ENCODE measurements around the gene EPHA1.

EPHA1 gene

GRCh38 chr7:143355450-143356385, 52.9 kb downstream of the EPHA1 start:
- TF ChIP-seq, protein P1, sequence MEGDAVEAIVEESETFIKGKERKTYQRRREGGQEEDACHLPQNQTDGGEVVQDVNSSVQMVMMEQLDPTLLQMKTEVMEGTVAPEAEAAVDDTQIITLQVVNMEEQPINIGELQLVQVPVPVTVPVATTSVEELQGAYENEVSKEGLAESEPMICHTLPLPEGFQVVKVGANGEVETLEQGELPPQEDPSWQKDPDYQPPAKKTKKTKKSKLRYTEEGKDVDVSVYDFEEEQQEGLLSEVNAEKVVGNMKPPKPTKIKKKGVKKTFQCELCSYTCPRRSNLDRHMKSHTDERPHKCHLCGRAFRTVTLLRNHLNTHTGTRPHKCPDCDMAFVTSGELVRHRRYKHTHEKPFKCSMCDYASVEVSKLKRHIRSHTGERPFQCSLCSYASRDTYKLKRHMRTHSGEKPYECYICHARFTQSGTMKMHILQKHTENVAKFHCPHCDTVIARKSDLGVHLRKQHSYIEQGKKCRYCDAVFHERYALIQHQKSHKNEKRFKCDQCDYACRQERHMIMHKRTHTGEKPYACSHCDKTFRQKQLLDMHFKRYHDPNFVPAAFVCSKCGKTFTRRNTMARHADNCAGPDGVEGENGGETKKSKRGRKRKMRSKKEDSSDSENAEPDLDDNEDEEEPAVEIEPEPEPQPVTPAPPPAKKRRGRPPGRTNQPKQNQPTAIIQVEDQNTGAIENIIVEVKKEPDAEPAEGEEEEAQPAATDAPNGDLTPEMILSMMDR (IDR thresholded peaks at IDR 0.05), result no peak

DNA sequence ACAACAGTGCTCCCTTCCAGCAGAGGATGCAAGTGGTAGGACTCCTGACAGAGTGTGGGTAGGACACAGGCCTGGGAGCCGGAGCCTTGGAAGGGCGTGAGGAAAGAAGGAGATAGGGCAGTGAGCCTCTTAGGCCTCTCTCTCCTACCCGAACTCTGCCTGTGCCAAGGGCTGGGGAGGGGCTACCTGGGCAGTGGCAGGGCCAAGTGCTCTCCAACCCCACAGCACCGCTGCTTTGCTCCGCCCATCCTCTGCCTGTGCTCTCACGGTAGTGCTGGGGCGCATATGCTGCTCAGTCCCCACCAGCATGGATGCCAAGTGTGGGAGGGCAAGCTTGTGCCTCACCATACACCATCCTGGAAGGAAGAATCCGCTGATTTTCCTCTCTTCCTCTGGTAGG, 53.7 kb downstream of the EPHA1 start:
- TF ChIP-seq, protein P1 (IDR thresholded peaks at IDR 0.05), result no peak

DNA sequence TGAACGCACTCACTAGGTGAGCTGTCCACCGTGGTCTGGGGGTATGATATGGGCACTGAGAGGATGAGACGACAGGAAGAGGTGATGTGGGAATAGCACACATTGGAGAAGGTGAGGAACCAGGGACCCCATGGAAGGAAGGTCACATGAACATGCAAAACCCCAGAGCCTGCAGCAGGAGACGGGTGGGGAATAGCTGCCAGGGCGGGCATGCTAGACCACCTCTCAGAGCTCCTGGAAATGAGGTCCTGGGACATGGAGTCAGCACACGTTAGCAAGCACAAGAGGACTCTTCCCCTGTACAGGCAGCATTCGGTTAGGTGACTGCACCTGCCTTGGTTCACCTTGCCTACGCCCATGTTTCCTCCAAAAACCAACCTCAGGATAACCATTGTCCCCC, 54.3 kb downstream of the EPHA1 start:
- TF ChIP-seq, protein P1 (IDR thresholded peaks at IDR 0.05), result no peak

GRCh38 chr7:143352531-143353002, 56.1 kb downstream of the EPHA1 start:
- TF ChIP-seq, protein P1 (IDR thresholded peaks at IDR 0.05), result no peak

- TF ChIP-seq, protein P1 (IDR thresholded peaks at IDR 0.05), result no peak
These were observed 57.1 kb downstream of the EPHA1 start for GRCh38 chr7:143351574-143351973.

DNA sequence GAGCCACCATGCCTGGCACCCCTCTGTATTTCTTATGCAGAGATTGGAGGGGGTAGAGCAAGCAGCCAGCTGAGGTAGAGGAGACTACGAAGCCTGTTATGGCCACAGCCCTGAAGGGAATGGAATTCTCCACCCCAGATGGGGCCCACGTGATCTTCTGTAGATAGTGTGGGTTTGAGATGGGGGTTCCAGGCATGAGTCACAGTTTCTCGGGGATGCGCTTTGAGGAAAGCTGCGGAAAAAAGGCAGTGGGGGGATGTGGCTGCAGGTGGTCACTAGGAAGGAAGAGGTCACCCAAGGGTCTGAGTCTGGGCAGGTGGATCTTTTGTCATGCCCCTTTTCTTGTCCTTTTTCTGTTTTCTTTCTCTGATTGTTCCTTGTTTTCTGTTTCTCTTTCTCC, 57.6 kb downstream of the EPHA1 start:
- TF ChIP-seq, protein P1 (IDR thresholded peaks at IDR 0.05), result no peak

- TF ChIP-seq, protein P1 (IDR thresholded peaks at IDR 0.05), result no peak
These were observed 60.7 kb downstream of the EPHA1 start for GRCh38 chr7:143347950-143348349.

Data from LNCAP (cell line).